ENCODE results near the gene GBP6.
"Not testable (repeated sequence)": the region's sequence is repeated elsewhere in the genome, so short reads cannot be mapped to it uniquely, and the experiment has no call there.

Gene GBP6, protein sequence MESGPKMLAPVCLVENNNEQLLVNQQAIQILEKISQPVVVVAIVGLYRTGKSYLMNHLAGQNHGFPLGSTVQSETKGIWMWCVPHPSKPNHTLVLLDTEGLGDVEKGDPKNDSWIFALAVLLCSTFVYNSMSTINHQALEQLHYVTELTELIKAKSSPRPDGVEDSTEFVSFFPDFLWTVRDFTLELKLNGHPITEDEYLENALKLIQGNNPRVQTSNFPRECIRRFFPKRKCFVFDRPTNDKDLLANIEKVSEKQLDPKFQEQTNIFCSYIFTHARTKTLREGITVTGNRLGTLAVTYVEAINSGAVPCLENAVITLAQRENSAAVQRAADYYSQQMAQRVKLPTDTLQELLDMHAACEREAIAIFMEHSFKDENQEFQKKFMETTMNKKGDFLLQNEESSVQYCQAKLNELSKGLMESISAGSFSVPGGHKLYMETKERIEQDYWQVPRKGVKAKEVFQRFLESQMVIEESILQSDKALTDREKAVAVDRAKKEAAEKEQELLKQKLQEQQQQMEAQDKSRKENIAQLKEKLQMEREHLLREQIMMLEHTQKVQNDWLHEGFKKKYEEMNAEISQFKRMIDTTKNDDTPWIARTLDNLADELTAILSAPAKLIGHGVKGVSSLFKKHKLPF

DNA sequence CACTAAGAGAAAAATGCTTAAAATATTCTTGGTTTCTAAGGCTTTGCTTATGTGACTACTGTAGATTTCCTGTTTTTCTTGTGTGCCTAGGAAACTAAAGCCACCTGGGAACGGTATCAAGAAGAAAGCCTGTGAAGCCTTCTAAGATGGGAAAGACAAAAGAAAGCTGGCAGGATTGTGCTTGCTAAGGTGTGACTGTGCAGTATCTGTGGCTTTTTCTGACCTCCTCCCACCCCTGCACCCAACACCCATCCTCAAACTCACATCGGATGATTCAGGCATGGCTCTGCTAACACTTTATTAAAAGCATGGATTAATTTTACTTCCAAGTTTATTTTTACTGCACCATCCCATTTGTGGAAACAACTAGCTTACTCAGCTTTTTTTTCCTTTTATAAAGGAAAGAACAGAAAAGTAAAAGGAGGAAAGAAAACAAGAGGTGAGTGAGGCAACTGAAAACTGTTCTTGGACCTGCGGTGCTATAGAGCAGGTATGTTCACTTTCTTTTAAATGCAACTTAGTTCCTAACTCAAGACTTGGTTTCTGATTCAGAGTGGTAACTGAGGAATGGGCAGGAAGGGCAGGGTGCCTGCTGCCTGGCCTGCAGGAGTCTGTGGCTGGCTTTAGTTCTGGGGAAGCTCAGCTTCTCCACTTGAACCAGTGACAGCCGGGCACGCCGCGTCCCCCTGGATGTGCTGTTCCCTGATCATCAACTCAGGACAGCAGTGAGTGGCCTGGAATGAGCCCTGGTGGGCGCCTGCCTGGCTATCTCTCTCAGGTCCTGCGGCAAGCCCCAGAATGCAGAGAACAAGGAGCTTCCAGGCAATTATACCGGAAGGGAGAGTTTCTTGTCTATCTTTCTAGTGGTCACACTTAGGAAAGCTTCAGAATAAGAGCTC lies at the start of gene GBP6:
GBP6 (plus strand) TSS at position 422 of the 899 bp plus-strand sequence. CDS start 4,493 bp downstream, outside the sequence.
- no peaks in the 10 kb centered on the region for H3K36me3 ChIP-seq (ENCODE audit: insufficient read depth, low read length)
- no peaks in the 10 kb centered on the region for H3K4me1 ChIP-seq (ENCODE audit: insufficient read depth, low read length)
- H3K9me3 ChIP-seq (ENCODE audit: low read length), result no peaks in the 10 kb centered on the region
- no peak within 1 kb of the TSS for H3K4me3 ChIP-seq (ENCODE audit: low read length)
- no peak within 1 kb of the TSS for H2AFZ ChIP-seq (ENCODE audit: low read depth, low read length)
- no peaks in the 10 kb centered on the region for H3K27me3 ChIP-seq (ENCODE audit: insufficient read depth, low read length)

DNA sequence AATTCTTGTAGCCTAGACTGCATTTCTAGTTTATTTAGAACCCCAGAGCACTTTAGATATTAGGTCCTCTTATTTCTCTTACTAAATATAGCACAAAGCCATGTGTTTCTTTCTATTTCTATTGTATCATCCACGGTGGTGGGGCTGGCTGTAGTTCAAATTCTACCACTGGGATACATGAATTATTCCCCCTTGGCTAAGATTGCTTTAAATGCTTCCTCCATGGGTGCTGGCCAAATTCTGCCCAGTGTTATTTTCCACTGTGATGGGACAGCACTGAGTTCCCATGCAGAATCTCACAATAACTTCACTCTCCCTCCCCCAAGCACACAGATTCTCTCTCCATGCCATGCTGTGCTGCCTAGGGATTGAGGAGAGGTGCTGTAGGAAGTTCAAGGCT lies 41.5 kb upstream of the GBP6 start:
- H3K27me3 ChIP-seq (ENCODE audit: insufficient read depth, low read length), result no peaks in the 10 kb centered on the region
- H3K9me3 ChIP-seq (ENCODE audit: low read length), result no peaks in the 10 kb centered on the region
- H2AFZ ChIP-seq (ENCODE audit: low read depth, low read length), result no peak overlapping the region
- no peaks in the 10 kb centered on the region for H3K4me1 ChIP-seq (ENCODE audit: insufficient read depth, low read length)
- no peak overlapping the region for H3K4me3 ChIP-seq (ENCODE audit: low read length)
- no peaks in the 10 kb centered on the region for H3K36me3 ChIP-seq (ENCODE audit: insufficient read depth, low read length)

DNA sequence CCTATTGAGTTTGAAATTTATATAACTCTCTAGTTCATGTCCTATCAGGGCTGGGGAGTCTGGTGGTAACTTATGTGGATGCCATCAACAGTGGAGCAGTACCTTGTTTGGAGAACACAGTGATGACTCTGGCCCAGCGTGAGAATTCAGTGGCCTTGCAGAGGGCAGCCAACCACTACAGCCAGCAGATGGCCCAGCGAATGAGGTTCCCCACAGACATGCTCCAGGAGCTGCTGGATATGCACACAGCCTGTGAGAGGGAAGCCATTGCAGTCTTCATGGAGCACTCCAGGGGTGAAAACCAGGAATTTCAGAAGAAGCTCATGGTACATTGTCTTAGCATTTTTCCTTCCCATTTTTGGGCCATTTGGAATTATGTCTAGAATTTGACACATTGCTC lies 32.0 kb upstream of the GBP6 start:
- no peaks in the 10 kb centered on the region for H3K36me3 ChIP-seq (ENCODE audit: insufficient read depth, low read length)

DNA sequence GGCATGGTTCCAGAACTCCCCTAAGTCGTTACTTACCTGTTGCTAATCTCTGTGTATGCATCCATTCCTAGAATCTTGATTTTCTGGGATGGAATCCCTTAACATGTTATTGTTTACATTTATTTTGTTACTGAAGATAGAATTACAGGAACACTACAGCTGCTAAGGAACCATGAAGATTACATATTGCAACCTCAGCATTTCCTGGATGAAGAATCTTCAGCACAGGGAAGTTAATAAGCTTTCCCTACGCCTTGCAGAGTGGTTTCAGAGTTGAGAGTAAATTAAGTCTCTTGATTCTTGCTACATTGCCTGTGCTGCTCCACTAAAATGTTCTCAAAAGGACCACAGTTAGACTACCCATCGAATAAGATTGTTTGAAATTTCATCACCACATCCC lies 31.4 kb upstream of the GBP6 start:
- H3K4me1 ChIP-seq (ENCODE audit: insufficient read depth, low read length), result no peaks in the 10 kb centered on the region

More for the DNA sequence above, 32.0 kb upstream of the GBP6 start:
- H3K9me3 ChIP-seq (ENCODE audit: low read length), result no peaks in the 10 kb centered on the region
- H2AFZ ChIP-seq (ENCODE audit: low read depth, low read length), result no peak overlapping the region
- no peaks in the 10 kb centered on the region for H3K27me3 ChIP-seq (ENCODE audit: insufficient read depth, low read length)
- no peak overlapping the region for H3K4me3 ChIP-seq (ENCODE audit: low read length)
- no peaks in the 10 kb centered on the region for H3K4me1 ChIP-seq (ENCODE audit: insufficient read depth, low read length)

DNA sequence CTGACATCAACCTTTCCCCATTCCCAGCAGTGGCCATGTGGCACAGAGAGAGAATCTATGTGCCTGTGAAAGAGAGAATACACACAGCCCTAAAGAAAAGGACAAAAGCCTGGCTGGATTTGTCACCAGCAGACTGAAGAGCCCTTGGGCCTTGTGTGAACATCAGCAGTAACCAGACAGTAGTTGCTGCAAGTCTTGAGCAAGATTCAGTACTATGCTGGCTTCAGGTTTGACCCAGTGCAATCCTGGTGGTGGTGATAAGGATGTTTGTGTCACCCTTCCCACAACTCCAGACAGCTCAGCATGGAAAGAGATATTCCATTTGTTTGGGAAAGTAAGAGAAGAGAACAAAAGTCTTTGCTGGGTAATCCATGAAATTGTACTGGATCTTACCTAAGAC lies 28.4 kb upstream of the GBP6 start:
- Histone ChIP-seq H3K36me3 (ENCODE audit: insufficient read depth, low read length) (no peaks in the 10 kb centered on the region), H3K4me1 (ENCODE audit: insufficient read depth, low read length) (no peaks in the 10 kb centered on the region), H2AFZ (ENCODE audit: low read depth, low read length) (no peak overlapping the region), H3K4me3 (ENCODE audit: low read length) (no peak overlapping the region), H3K27me3 (ENCODE audit: insufficient read depth, low read length) (no peaks in the 10 kb centered on the region), H3K9me3 (ENCODE audit: low read length) (no peaks in the 10 kb centered on the region)

More for the DNA sequence above, 31.4 kb upstream of the GBP6 start:
- Histone ChIP-seq H3K27me3 (ENCODE audit: insufficient read depth, low read length) (no peaks in the 10 kb centered on the region), H3K4me3 (ENCODE audit: low read length) (no peak overlapping the region), H3K9me3 (ENCODE audit: low read length) (no peaks in the 10 kb centered on the region), H3K36me3 (ENCODE audit: insufficient read depth, low read length) (no peaks in the 10 kb centered on the region), H2AFZ (ENCODE audit: low read depth, low read length) (no peak overlapping the region)

DNA sequence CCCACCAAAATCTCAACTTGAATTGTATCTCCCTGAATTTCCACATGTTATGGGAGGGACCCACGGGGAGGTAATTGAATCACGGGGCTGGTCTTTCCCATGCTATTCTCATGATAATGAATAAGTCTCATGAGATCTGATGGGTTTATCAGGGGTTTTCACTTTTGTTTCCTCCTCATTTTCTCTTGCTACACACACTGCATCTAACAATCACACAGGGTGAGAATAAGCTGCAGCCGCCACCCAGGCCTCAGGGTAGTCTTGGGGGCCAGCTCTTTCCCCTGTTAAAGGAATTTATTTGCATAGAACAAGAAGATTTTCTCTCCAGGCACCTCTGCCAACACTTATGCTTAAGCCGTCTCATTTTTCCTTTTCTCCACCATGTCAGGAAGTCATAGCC lies 26.0 kb upstream of the GBP6 start:
- no peaks in the 10 kb centered on the region for H3K9me3 ChIP-seq (ENCODE audit: low read length)
- no peak overlapping the region for H2AFZ ChIP-seq (ENCODE audit: low read depth, low read length)
- no peaks in the 10 kb centered on the region for H3K27me3 ChIP-seq (ENCODE audit: insufficient read depth, low read length)
- H3K4me1 ChIP-seq (ENCODE audit: insufficient read depth, low read length), result no peaks in the 10 kb centered on the region
- H3K4me3 ChIP-seq (ENCODE audit: low read length), result no peak overlapping the region
- H3K36me3 ChIP-seq (ENCODE audit: insufficient read depth, low read length), result no peaks in the 10 kb centered on the region

DNA sequence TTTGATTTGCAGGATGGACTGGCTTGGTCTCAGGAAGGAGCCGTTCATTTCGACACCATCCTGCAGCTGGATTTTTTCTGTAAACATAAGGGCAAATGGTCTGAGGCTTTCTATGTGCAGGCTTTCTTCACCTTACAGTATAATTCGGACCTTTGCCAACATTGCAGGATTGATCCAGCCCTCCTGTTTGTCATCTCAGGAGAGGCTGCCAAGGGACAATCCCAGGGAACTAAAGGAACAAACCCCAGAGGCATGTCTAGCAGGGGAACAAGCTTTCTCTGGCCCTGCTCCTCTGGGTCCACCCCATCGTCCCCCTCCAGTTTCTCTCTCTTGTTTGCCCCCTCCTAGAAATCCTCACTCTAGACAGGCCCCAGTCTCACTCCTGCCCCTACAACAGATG lies 24.8 kb upstream of the GBP6 start:
- H3K9me3 ChIP-seq (ENCODE audit: low read length), result no peaks in the 10 kb centered on the region
- no peaks in the 10 kb centered on the region for H3K4me1 ChIP-seq (ENCODE audit: insufficient read depth, low read length)
- no peak overlapping the region for H2AFZ ChIP-seq (ENCODE audit: low read depth, low read length)
- H3K4me3 ChIP-seq (ENCODE audit: low read length), result no peak overlapping the region
- H3K36me3 ChIP-seq (ENCODE audit: insufficient read depth, low read length), result no peaks in the 10 kb centered on the region
- no peaks in the 10 kb centered on the region for H3K27me3 ChIP-seq (ENCODE audit: insufficient read depth, low read length)

DNA sequence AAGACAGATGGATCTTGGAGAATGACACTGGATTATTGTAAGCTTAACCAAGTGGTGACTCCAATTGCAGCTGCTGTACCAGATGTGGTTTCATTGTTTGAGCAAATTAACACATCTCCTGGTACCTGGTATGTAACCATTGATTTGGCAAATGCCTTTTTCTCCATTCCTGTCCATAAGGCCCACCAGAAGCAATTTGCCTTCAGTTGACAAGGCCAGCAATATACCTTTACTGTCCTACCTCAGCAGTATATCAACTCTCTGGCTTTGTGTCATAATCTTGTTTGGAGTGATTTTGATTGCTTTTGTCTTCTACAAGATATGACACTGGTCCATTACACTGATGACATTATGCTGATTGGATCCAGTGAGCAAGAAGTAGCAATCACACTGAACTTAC lies 18.4 kb upstream of the GBP6 start:
- not testable (repeated sequence) for H3K9me3 ChIP-seq (ENCODE audit: low read length); H2AFZ ChIP-seq (ENCODE audit: low read depth, low read length); H3K36me3 ChIP-seq (ENCODE audit: insufficient read depth, low read length); H3K27me3 ChIP-seq (ENCODE audit: insufficient read depth, low read length); H3K4me3 ChIP-seq (ENCODE audit: low read length); H3K4me1 ChIP-seq (ENCODE audit: insufficient read depth, low read length)

DNA sequence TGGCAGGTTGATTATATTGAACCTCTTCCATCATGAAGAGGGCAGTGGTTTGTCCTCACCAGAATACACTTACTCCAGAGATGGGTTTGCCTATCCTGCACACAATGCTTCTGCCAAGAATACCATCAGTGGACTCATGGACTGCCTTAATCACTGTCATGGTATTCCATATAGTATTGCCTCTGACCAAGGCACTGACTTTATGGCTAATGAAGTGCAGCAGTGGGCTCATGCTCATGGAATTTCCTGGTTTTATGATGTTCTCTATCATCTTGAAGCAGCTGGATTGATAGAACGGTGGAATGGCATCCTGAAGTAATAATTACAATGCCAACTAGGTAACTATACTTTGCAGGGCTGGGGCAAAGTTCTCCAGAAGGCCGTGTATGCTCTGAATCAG lies 16.6 kb upstream of the GBP6 start:
- H2AFZ ChIP-seq (ENCODE audit: low read depth, low read length), result no peak overlapping the region

DNA sequence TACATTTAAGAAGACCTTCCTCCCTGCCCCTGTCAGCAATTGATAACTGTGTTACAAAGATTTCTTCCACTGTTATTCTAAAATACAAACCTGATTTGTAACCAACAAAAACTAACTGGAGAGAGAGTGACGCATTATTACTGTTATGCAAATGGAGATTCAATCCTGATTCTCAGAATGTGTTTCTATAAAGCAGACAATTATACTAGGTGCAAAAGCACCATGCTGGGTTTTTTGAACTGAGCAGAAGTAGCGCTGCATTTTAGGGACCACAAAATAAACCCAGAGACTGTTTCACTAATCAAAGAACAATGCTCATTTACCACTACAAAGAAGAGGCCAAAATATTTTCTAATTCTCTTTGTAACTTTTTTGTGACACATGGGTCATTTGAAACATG lies 13.6 kb upstream of the GBP6 start:
- Histone ChIP-seq H3K27me3 (ENCODE audit: insufficient read depth, low read length) (no peaks in the 10 kb centered on the region), H3K36me3 (ENCODE audit: insufficient read depth, low read length) (no peaks in the 10 kb centered on the region), H3K4me1 (ENCODE audit: insufficient read depth, low read length) (no peaks in the 10 kb centered on the region), H3K4me3 (ENCODE audit: low read length) (no peak overlapping the region), H2AFZ (ENCODE audit: low read depth, low read length) (no peak overlapping the region), H3K9me3 (ENCODE audit: low read length) (no peaks in the 10 kb centered on the region)

More for the DNA sequence above, 16.6 kb upstream of the GBP6 start:
- Histone ChIP-seq H3K36me3 (ENCODE audit: insufficient read depth, low read length) (no peaks in the 10 kb centered on the region), H3K4me3 (ENCODE audit: low read length) (no peak overlapping the region), H3K27me3 (ENCODE audit: insufficient read depth, low read length) (no peaks in the 10 kb centered on the region), H3K4me1 (ENCODE audit: insufficient read depth, low read length) (no peaks in the 10 kb centered on the region), H3K9me3 (ENCODE audit: low read length) (no peaks in the 10 kb centered on the region)

DNA sequence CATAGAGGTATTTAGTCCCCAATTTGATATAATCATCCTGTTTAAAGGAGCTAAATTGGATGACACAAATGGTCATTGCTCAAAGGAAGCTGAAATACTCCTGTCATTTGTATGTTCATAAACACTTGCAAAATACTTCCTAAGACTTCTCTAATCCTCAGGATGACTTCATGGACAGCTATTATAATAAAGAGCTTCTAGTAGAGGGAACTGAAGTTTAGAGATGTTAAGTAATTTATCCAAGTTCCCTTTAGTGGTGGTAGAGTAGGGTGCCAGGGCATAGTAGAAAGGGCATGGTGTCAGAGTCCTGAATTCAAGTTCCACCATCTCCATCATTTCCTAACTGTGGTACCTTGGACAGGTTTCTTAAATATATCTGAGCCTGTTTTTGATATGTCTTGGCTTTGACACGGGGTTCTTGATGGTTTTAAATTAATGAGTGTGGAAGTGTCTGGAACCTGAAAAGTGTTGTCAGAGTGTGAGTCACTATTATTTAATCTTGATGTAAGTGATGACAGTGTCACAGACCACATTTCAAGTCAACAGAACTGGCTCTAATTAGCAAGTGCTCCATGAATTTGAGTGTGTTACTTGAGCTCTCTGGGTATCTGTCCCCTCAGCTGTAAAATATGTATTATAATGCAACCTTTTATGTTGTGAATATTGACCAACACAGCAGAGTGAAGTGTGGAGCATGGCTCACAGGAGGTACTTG lies 12.1 kb upstream of the GBP6 start:
- Histone ChIP-seq H3K36me3 (ENCODE audit: insufficient read depth, low read length) (no peaks in the 10 kb centered on the region), H2AFZ (ENCODE audit: low read depth, low read length) (no peak overlapping the region), H3K4me1 (ENCODE audit: insufficient read depth, low read length) (no peaks in the 10 kb centered on the region), H3K9me3 (ENCODE audit: low read length) (no peaks in the 10 kb centered on the region), H3K4me3 (ENCODE audit: low read length) (no peak overlapping the region), H3K27me3 (ENCODE audit: insufficient read depth, low read length) (no peaks in the 10 kb centered on the region)

DNA sequence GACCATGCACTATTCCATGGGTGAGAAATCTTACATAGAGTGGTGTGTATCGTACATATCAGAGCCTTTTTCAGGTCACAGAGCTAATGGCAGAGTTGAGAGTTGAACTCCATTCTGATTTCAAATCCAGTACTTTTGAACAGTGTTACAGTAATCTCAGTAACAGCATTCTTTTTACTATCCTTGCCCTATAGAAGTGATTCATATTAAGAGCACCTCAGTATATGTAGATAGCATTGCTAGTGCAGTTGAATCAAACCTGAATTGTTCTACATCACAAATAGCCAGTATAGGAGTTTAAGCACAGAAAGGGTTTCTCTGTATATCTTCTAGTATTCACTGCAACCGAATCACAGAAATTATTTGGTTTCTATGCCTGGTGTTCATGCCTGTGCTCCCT lies 11.4 kb upstream of the GBP6 start:
- Histone ChIP-seq H3K36me3 (ENCODE audit: insufficient read depth, low read length) (no peaks in the 10 kb centered on the region), H2AFZ (ENCODE audit: low read depth, low read length) (no peak overlapping the region), H3K4me1 (ENCODE audit: insufficient read depth, low read length) (no peaks in the 10 kb centered on the region), H3K9me3 (ENCODE audit: low read length) (no peaks in the 10 kb centered on the region), H3K27me3 (ENCODE audit: insufficient read depth, low read length) (no peaks in the 10 kb centered on the region), H3K4me3 (ENCODE audit: low read length) (no peak overlapping the region)
